HEK293 (cell line): Measurements from ENCODE around the gene HOXC5.

Experiments used
- BCL11A ChIP-seq: fragments of 450-650 bp; formaldehyde crosslinking; IDR thresholded peaks from 2 replicates; pipeline ENCODE4 v1.5.1; 2016; ENCODE audit warnings: low read depth, missing biosample characterization, missing genetic modification characterization
- BCL11B ChIP-seq: fragments of 450-650 bp; formaldehyde crosslinking; IDR thresholded peaks from 2 replicates; pipeline ENCODE4 v1.5.1; 2016; ENCODE audit warnings: low read depth, missing biosample characterization, missing genetic modification characterization
- GFI1B ChIP-seq: fragments of 450-650 bp; formaldehyde crosslinking; IDR thresholded peaks from 2 replicates; pipeline ENCODE4 v1.5.1; 2016; ENCODE audit warnings: missing biosample characterization, missing genetic modification characterization
- GLIS1 ChIP-seq: fragments of 450-650 bp; formaldehyde crosslinking; IDR thresholded peaks from 2 replicates; pipeline ENCODE4 v1.5.1; 2016; ENCODE audit warnings: missing biosample characterization, missing genetic modification characterization
- HOXA7 ChIP-seq: sonication (generic); formaldehyde crosslinking; IDR thresholded peaks from 2 replicates; pipeline ENCODE4 v1.8.1; 2022; ENCODE audit warnings: missing genetic modification reagents, borderline replicate concordance
- KLF16 ChIP-seq: fragments of 450-650 bp; formaldehyde crosslinking; IDR thresholded peaks from 2 replicates; pipeline ENCODE4 v1.5.1; 2017; ENCODE audit warnings: missing biosample characterization, missing genetic modification characterization
- KLF17 ChIP-seq: fragments of 450-650 bp; formaldehyde crosslinking; IDR thresholded peaks from 2 replicates; pipeline ENCODE4 v1.5.1; 2016; ENCODE audit warnings: missing biosample characterization, missing genetic modification characterization
- PRDM1 ChIP-seq: fragments of 450-650 bp; formaldehyde crosslinking; IDR thresholded peaks from 2 replicates; pipeline ENCODE4; 2016; ENCODE audit warnings: missing biosample characterization, missing genetic modification characterization
- PRDM4 ChIP-seq: fragments of 450-650 bp; formaldehyde crosslinking; IDR thresholded peaks from 2 replicates; pipeline ENCODE4 v1.5.1; 2017; ENCODE audit warnings: missing biosample characterization, missing genetic modification characterization
- TCF7L2 ChIP-seq: IDR thresholded peaks from 2 replicates; pipeline ENCODE4 v1.6.1; 2011; ENCODE audit warnings: low read depth, mild to moderate bottlenecking, inconsistent platforms, low read length, moderate library complexity, borderline replicate concordance
- ZBTB1 ChIP-seq: fragments of 450-650 bp; formaldehyde crosslinking; IDR thresholded peaks from 2 replicates; pipeline ENCODE4 v1.5.1; 2016; ENCODE audit warnings: missing biosample characterization, missing genetic modification characterization
- ZFP69B ChIP-seq: fragments of 450-650 bp; formaldehyde crosslinking; IDR thresholded peaks from 2 replicates; pipeline ENCODE4 v1.5.1; 2016; ENCODE audit warnings: missing biosample characterization, missing genetic modification characterization
- ZIC2 ChIP-seq: fragments of 450-650 bp; formaldehyde crosslinking; IDR thresholded peaks from 2 replicates; pipeline ENCODE4 v1.5.1; 2016; ENCODE audit warnings: missing biosample characterization, missing genetic modification characterization
- ZNF121 ChIP-seq: fragments of 450-650 bp; formaldehyde crosslinking; IDR thresholded peaks from 2 replicates; pipeline ENCODE4 v1.5.1; 2016; ENCODE audit warnings: missing biosample characterization, missing genetic modification characterization
- ZNF324 ChIP-seq: fragments of 450-650 bp; formaldehyde crosslinking; IDR thresholded peaks from 2 replicates; pipeline ENCODE4 v1.5.1; 2016; ENCODE audit warnings: missing biosample characterization, missing genetic modification characterization
- ZNF335 ChIP-seq: fragments of 450-650 bp; formaldehyde crosslinking; conservative IDR thresholded peaks from 2 replicates; pipeline ENCODE4 v1.5.1; 2016; ENCODE audit warnings: missing biosample characterization, missing genetic modification characterization
- ZNF37A ChIP-seq: fragments of 450-650 bp; IDR thresholded peaks from 2 replicates; pipeline ENCODE4 v1.5.1; 2018; ENCODE audit warnings: missing biosample characterization, missing genetic modification characterization
- ZNF391 ChIP-seq: fragments of 450-650 bp; formaldehyde crosslinking; IDR thresholded peaks from 2 replicates; pipeline ENCODE4 v1.5.1; 2016; ENCODE audit warnings: low read depth, missing biosample characterization, missing genetic modification characterization, borderline replicate concordance
- ZNF394 ChIP-seq: fragments of 450-650 bp; formaldehyde crosslinking; IDR thresholded peaks from 2 replicates; pipeline ENCODE4 v1.5.1; 2016; ENCODE audit warnings: missing biosample characterization, missing genetic modification characterization, mild to moderate bottlenecking, moderate library complexity, borderline replicate concordance
- ZNF501 ChIP-seq: fragments of 450-650 bp; formaldehyde crosslinking; IDR thresholded peaks from 2 replicates; pipeline ENCODE4 v1.5.1; 2016; ENCODE audit warnings: missing biosample characterization, missing genetic modification characterization
- ZNF513 ChIP-seq: fragments of 450-650 bp; IDR thresholded peaks from 2 replicates; pipeline ENCODE4 v1.5.1; 2018; ENCODE audit warnings: missing biosample characterization, missing genetic modification characterization
- ZNF580 ChIP-seq: fragments of 450-650 bp; formaldehyde crosslinking; IDR thresholded peaks from 2 replicates; pipeline ENCODE4 v1.5.1; 2016; ENCODE audit warnings: missing biosample characterization, missing genetic modification characterization
- ZNF610 ChIP-seq: fragments of 450-650 bp; formaldehyde crosslinking; IDR thresholded peaks from 2 replicates; pipeline ENCODE4 v1.5.1; 2016; ENCODE audit warnings: missing biosample characterization, missing genetic modification characterization, borderline replicate concordance
- ZNF639 ChIP-seq: fragments of 450-650 bp; formaldehyde crosslinking; IDR thresholded peaks from 2 replicates; pipeline ENCODE4 v1.5.1; 2016; ENCODE audit warnings: missing biosample characterization, missing genetic modification characterization
- ZNF76 ChIP-seq: fragments of 450-650 bp; formaldehyde crosslinking; IDR thresholded peaks from 2 replicates; pipeline ENCODE4; 2016; ENCODE audit warnings: low read depth, missing biosample characterization, missing genetic modification characterization, borderline replicate concordance
- ZNF776 ChIP-seq: fragments of 450-650 bp; formaldehyde crosslinking; IDR thresholded peaks from 2 replicates; pipeline ENCODE4 v1.5.0; 2017; ENCODE audit warnings: missing biosample characterization, missing genetic modification characterization, borderline replicate concordance
- ZNF843 ChIP-seq: fragments of 450-650 bp; formaldehyde crosslinking; IDR thresholded peaks from 2 replicates; pipeline ENCODE4 v1.5.1; 2016; ENCODE audit warnings: missing biosample characterization, missing genetic modification characterization
- ZSCAN18 ChIP-seq: fragments of 450-650 bp; formaldehyde crosslinking; IDR thresholded peaks from 2 replicates; pipeline ENCODE4 v1.5.1; 2016; ENCODE audit warnings: missing biosample characterization, missing genetic modification characterization

The HOXC5 gene

GRCh38 chr12:54053751-54054741, 21.2 kb downstream of the HOXC5 start, which contains the start of gene HOXC4 (continued):
- peak; percentile 46; the same call in 1 of the 2 replicates for TF ChIP-seq KLF17 (tag by site-specific recombination)
- peak; percentile 53; the same call in 1 of the 2 replicates for TF ChIP-seq ZNF76 (tag by site-specific recombination)
- peak; percentile 64; the same call in 1 of the 2 replicates for TF ChIP-seq ZFP69B
- TF ChIP-seq BCL11B (tag by site-specific recombination): peak; percentile 89
- TF ChIP-seq TCF7L2: peak; percentile 17; the same call in 1 of the 2 replicates
- TF ChIP-seq ZBTB1: peak; percentile 49; the same call in 1 of the 2 replicates
- no peak for TF ChIP-seq ZSCAN18 (tag by site-specific recombination)
- TF ChIP-seq GFI1B (tag by site-specific recombination): peak; percentile 66
- TF ChIP-seq ZNF324: 0 out of 2 replicates have a peak, but pooled peaks have one; percentile 16
- TF ChIP-seq ZNF121: peak; percentile 56; the same call in 1 of the 2 replicates
- 0 out of 2 replicates have a peak, but pooled peaks have one; percentile 7 for TF ChIP-seq ZNF513
- TF ChIP-seq ZNF394: peak; percentile 65; the same call in 1 of the 2 replicates
- TF ChIP-seq KLF16: peak; percentile 63; the same call in 1 of the 2 replicates
- TF ChIP-seq ZNF639 (tag by site-specific recombination): peak; percentile 80; the same call in 1 of the 2 replicates
- peak; percentile 98 for TF ChIP-seq ZNF843 (tag by site-specific recombination)
- no peak for TF ChIP-seq ZNF37A
- peak; percentile 79 for TF ChIP-seq ZNF335 (tag by site-specific recombination)
- TF ChIP-seq ZIC2 (tag by site-specific recombination): peak; percentile 72
- TF ChIP-seq HOXA7 (CRISPR knock-in tag): no peak
- peak; percentile 40 for TF ChIP-seq ZNF501 (tag by site-specific recombination)
- TF ChIP-seq GLIS1 (tag by site-specific recombination): peak; percentile 92
- no peak for TF ChIP-seq ZNF776 (tag by site-specific recombination)
- TF ChIP-seq PRDM1 (tag by site-specific recombination): peak; percentile 58; the same call in 1 of the 2 replicates
- TF ChIP-seq PRDM4 (tag by site-specific recombination): peak; percentile 96
- TF ChIP-seq ZNF391 (tag by site-specific recombination): peak; percentile 48; the same call in 1 of the 2 replicates
- TF ChIP-seq ZNF580 (tag by site-specific recombination): peak; percentile 88
- peak; percentile 89; the same call in 1 of the 2 replicates for TF ChIP-seq BCL11A (tag by site-specific recombination)
- TF ChIP-seq ZNF610 (tag by site-specific recombination): peak; percentile 47; the same call in 1 of the 2 replicates
